Keratinocyte (primary cell): Measurements from ENCODE around the gene PLXNB3. TPM values are rescaled to one million over a fixed set of nuclear protein-coding genes. Genes with fewer than 3 reads are reported as not detected.
A peak's percentile ranks its signal among the peaks of the same experiment; 100 is the strongest.

Experiments used
- DNase-seq: peaks from one replicate; pipeline ENCODE4 v3.0.0-alpha.2; 2011; ENCODE audit warnings: low read depth, missing footprints, low spot score
- FAIRE-seq: peaks from 2 replicates; lab custom pipeline; 2011; peaks lifted over from hg19 to GRCh38; lab: Jason Lieb, UNC
- H2AFZ ChIP-seq: 2 replicates; pipeline ENCODE4 v1.6.0; 2012; ENCODE audit warnings: low read length, control low read depth, inconsistent platforms; ENCODE audit not compliant: control insufficient read depth
- H3K27ac ChIP-seq: 2 replicates; pipeline ENCODE4 v1.5.1; 2011; ENCODE audit warnings: low read length; ENCODE audit not compliant: control insufficient read depth, insufficient read depth
- H3K27me3 ChIP-seq: 3 replicates; pipeline ENCODE4 v1.6.0; 2011; ENCODE audit warnings: low read length; ENCODE audit not compliant: control insufficient read depth, insufficient read depth; ENCODE audit errors: extremely low read depth
- H3K36me3 ChIP-seq, 2 experiments: 2 replicates in 1 of 2; 3 replicates in 1 of 2; pipeline ENCODE4 v1.5.1; 2011; ENCODE audit warnings: low read length in 2 of 2, mild to moderate bottlenecking in 1 of 2; ENCODE audit not compliant: control insufficient read depth in 2 of 2, insufficient read depth in 2 of 2; ENCODE audit errors: extremely low read depth in 1 of 2
- H3K4me1 ChIP-seq: 3 replicates; pipeline ENCODE4 v1.5.1; 2011; ENCODE audit warnings: low read length; ENCODE audit not compliant: control insufficient read depth, insufficient read depth; ENCODE audit errors: extremely low read depth
- H3K4me2 ChIP-seq: 3 replicates; pipeline ENCODE4 v1.6.0; 2011; ENCODE audit warnings: low read depth, low read length; ENCODE audit not compliant: control insufficient read depth, insufficient read depth; ENCODE audit errors: extremely low read depth
- H3K4me3 ChIP-seq, 3 experiments: fragments of 200-600 bp in 1 of 3; sonication (generic) in 1 of 3; 2 replicates in 2 of 3; 3 replicates in 1 of 3; pipeline ENCODE4 v1.5.1; 2011 to 2016; ENCODE audit warnings: low read length in 3 of 3, mild to moderate bottlenecking in 3 of 3, control low read depth in 2 of 3, inconsistent platforms in 1 of 3, low read depth in 1 of 3, mixed read lengths in 1 of 3, mixed run types in 1 of 3, moderate library complexity in 1 of 3; ENCODE audit not compliant: control insufficient read depth in 2 of 3, insufficient read depth in 2 of 3; ENCODE audit errors: extremely low read depth in 1 of 3
- H3K79me2 ChIP-seq: 2 replicates; pipeline ENCODE4 v1.6.0; 2012; ENCODE audit warnings: low read length; ENCODE audit not compliant: control insufficient read depth, insufficient read depth
- H3K9ac ChIP-seq: 3 replicates; pipeline ENCODE4 v1.6.0; 2011; ENCODE audit warnings: low read length; ENCODE audit not compliant: control insufficient read depth, insufficient read depth; ENCODE audit errors: extremely low read depth
- H3K9me1 ChIP-seq: 3 replicates; pipeline ENCODE4 v1.6.0; 2011; ENCODE audit warnings: low read length; ENCODE audit not compliant: control insufficient read depth, insufficient read depth; ENCODE audit errors: extremely low read depth
- H3K9me3 ChIP-seq: 2 replicates; pipeline ENCODE4 v1.5.1; 2012; ENCODE audit warnings: low read depth, low read length; ENCODE audit not compliant: control insufficient read depth
- H4K20me1 ChIP-seq: 3 replicates; pipeline ENCODE4 v1.6.0; 2011; ENCODE audit warnings: low read length; ENCODE audit not compliant: control insufficient read depth, insufficient read depth; ENCODE audit errors: extremely low read depth
- CTCF ChIP-seq, 3 experiments: IDR thresholded peaks in 1 of 3; conservative IDR thresholded peaks in 1 of 3; optimal IDR thresholded peaks in 1 of 3; 2 replicates in 2 of 3; 3 replicates in 1 of 3; pipeline versions ENCODE3 to v1.5.1; 2011; ENCODE audit warnings: low read length in 3 of 3, mild to moderate bottlenecking in 3 of 3, moderate library complexity in 2 of 3, control low read depth in 1 of 3, inconsistent platforms in 1 of 3; ENCODE audit not compliant: insufficient read depth in 2 of 3; ENCODE audit errors: extremely low read depth in 1 of 3
- EZH2 ChIP-seq: IDR thresholded peaks from one replicate; pipeline ENCODE4 v1.6.1; 2012; ENCODE audit warnings: inconsistent platforms, mild to moderate bottlenecking, low read length, moderate library complexity
- dilution Hi-C: fragments of 300-500 bp; cut with MboI; formaldehyde crosslinking; loops from one replicate; pipeline ENCODE4 v1.7.0; 2020; ENCODE audit warnings: low sequenced_read_pairs; ENCODE audit not compliant: extremely low pct_ligation_motif_present
- polyA plus RNA-seq, 5 experiments: library from polyadenylated mRNA; depleted of rRNA in 3 of 5; stranded (reverse) in 3 of 5; stranded (forward) in 1 of 5; unstranded in 1 of 5; fragments of >200 nt; gene quantifications; 1 replicate in 1 of 5; 2 replicates in 3 of 5; 3 replicates in 1 of 5; pipeline versions ENCODE4 v1.2.1 to v1.2.3, GENCODE V29; 2011 to 2012; ENCODE audit warnings: missing spikeins in 2 of 5, low read depth in 1 of 5, low replicate concordance in 1 of 5

Gene PLXNB3
- polyA plus RNA-seq, 1 donor (not counting 4 experiments of a cell fraction or from before 2014, with no cell fraction given) = 7.2 TPM

- peaks cover 2% of the 10 kb centered on the region for H4K20me1 ChIP-seq
- no peaks in the 10 kb centered on the region for H3K9me1 ChIP-seq
- H3K4me1 ChIP-seq = peaks cover 28% of the 10 kb centered on the region
- no peak for FAIRE-seq
- H3K36me3 ChIP-seq = peaks cover 0 to 3% of the 10 kb centered on the region in 2 experiments
- H3K4me3 ChIP-seq = peak overlapping the region in 1 of 3 experiments; percentile 6
- H3K4me2 ChIP-seq = peak overlapping the region; percentile 54
- dilution Hi-C loops = no loop called here
- DNase-seq = no peak
- no peaks in the 10 kb centered on the region for H3K9me3 ChIP-seq
- H3K27me3 ChIP-seq = no peaks in the 10 kb centered on the region
- H3K9ac ChIP-seq = peak overlapping the region; percentile 9
- peak overlapping the region; percentile 9 for H2AFZ ChIP-seq
- no peak for TF ChIP-seq CTCF (optimal IDR thresholded peaks at IDR 0.05 in 1 of 3, IDR thresholded peaks at IDR 0.05 in 1 of 3, conservative IDR thresholded peaks at IDR 0.05 in 1 of 3; ENCODE audit: extremely low read depth in 1 of 3, insufficient read depth in 2 of 3, low read length in 3 of 3)
- peaks cover 17% of the 10 kb centered on the region for H3K79me2 ChIP-seq
- H3K27ac ChIP-seq = no peak overlapping the region
These were observed 37.5 kb upstream of the PLXNB3 start for GRCh38 chrX:153726286-153727122.

GRCh38 chrX:153727123-153727931, 36.7 kb upstream of the PLXNB3 start:
- Histone ChIP-seq H3K4me2 (peak overlapping the region; percentile 54), H3K9me1 (no peaks in the 10 kb centered on the region), H3K27me3 (no peaks in the 10 kb centered on the region), H3K27ac (no peak overlapping the region), H4K20me1 (no peaks in the 10 kb centered on the region), H3K4me1 (peaks cover 30% of the 10 kb centered on the region), H3K9me3 (no peaks in the 10 kb centered on the region), H3K4me3 (no peak overlapping the region), H2AFZ (peak overlapping the region; percentile 22), H3K36me3 (peaks cover 0 to 3% of the 10 kb centered on the region in 2 experiments), H3K79me2 (peaks cover 10% of the 10 kb centered on the region), H3K9ac (peak overlapping the region; percentile 9)
- DNase-seq (no peak), FAIRE-seq (no peak)
- no peak for TF ChIP-seq EZH2
- no peak for TF ChIP-seq CTCF (optimal IDR thresholded peaks at IDR 0.05 in 1 of 3, IDR thresholded peaks at IDR 0.05 in 1 of 3, conservative IDR thresholded peaks at IDR 0.05 in 1 of 3; ENCODE audit: extremely low read depth in 1 of 3, insufficient read depth in 2 of 3, low read length in 3 of 3)
- dilution Hi-C loops = no loop called here
